HG02759 (cell line): ENCODE data around the gene PPP2R3C.
"Not testable (repeated sequence)": the region's sequence is repeated elsewhere in the genome, so short reads cannot be mapped to it uniquely, and the experiment has no call there.

Source experiments
- ATAC-seq: cut with Tn5 transposase; IDR thresholded peaks from one replicate; pipeline ENCODE4 v1.9.1; 2021; ENCODE audit warnings: mild to moderate bottlenecking, moderate library complexity; ENCODE audit not compliant: unreplicated experiment

Gene PPP2R3C

GRCh38 chr14:35121887-35122695, at the start of gene PPP2R3C, which contains the start of gene PRORP:
Gene PPP2R3C, minus strand, starts transcription at chr14:35121990. Its CDS starts 31 bp downstream, at chr14:35121959.
Gene PRORP, plus strand, starts transcription at chr14:35122552. Its CDS starts 694 bp downstream, at chr14:35123246.
- peak; percentile 88 for ATAC-seq

- no peak for ATAC-seq
Observed at GRCh38 chr14:35167496-35167895, 45.7 kb upstream of the PPP2R3C start.

- no peak for ATAC-seq
Observed at GRCh38 chr14:35164849-35165248, 43.1 kb upstream of the PPP2R3C start.

GRCh38 chr14:35163384-35163783, 41.6 kb upstream of the PPP2R3C start:
- ATAC-seq = no peak

- ATAC-seq = no peak
Observed at GRCh38 chr14:35161231-35161630, 39.4 kb upstream of the PPP2R3C start.

GRCh38 chr14:35159742-35160409, 38.1 kb upstream of the PPP2R3C start:
- ATAC-seq = no peak

- no peak for ATAC-seq
Observed at GRCh38 chr14:35158951-35159653, 37.3 kb upstream of the PPP2R3C start.

- ATAC-seq = no peak
Observed at GRCh38 chr14:35158491-35158890, 36.7 kb upstream of the PPP2R3C start.

GRCh38 chr14:35155962-35156361, 34.2 kb upstream of the PPP2R3C start:
- ATAC-seq = no peak

- no peak for ATAC-seq
Observed at GRCh38 chr14:35154016-35154415, 32.2 kb upstream of the PPP2R3C start.

GRCh38 chr14:35152531-35152930, 30.7 kb upstream of the PPP2R3C start:
- not testable (repeated sequence) for ATAC-seq

GRCh38 chr14:35149239-35149638, 27.4 kb upstream of the PPP2R3C start:
- ATAC-seq = no peak

GRCh38 chr14:35147711-35148110, 25.9 kb upstream of the PPP2R3C start:
- no peak for ATAC-seq

GRCh38 chr14:35147186-35147585, 25.4 kb upstream of the PPP2R3C start:
- no peak for ATAC-seq

- ATAC-seq = no peak
Observed at GRCh38 chr14:35146711-35147149, 24.9 kb upstream of the PPP2R3C start.

- ATAC-seq = no peak
Observed at GRCh38 chr14:35144029-35144428, 22.2 kb upstream of the PPP2R3C start.

GRCh38 chr14:35140718-35141581, 19.2 kb upstream of the PPP2R3C start:
- no peak for ATAC-seq

- ATAC-seq = no peak
Observed at GRCh38 chr14:35138585-35138984, 16.8 kb upstream of the PPP2R3C start.

GRCh38 chr14:35134329-35135123, 12.7 kb upstream of the PPP2R3C start:
- no peak for ATAC-seq
